Endothelial cell of umbilical vein (primary cell): ENCODE measurements around the gene MC4R. TPM values are rescaled to one million over a fixed set of nuclear protein-coding genes. Genes with fewer than 3 reads are reported as not detected.

Source experiments
- BruUV-seq: library from RNA; stranded (reverse); fragments of 400-500 nt; replicated peaks from 2 replicates; lab custom pipeline; 2021; lab: Mats Ljungman, UMichigan
- CTCF ChIA-PET: fragments of 300-600, 350-600 bp; sonication (Branson Sonifier 250); formaldehyde crosslinking; loops from one replicate; lab custom pipeline; 2021; ENCODE audit warnings: antibody characterized with exemption, inconsistent platforms; lab: Charles Lee
- POLR2A ChIA-PET: fragments of 300-600, 350-600 bp; sonication (Branson Sonifier 250); formaldehyde crosslinking; loops from one replicate; lab custom pipeline; 2021; ENCODE audit warnings: antibody characterized with exemption, inconsistent platforms; lab: Charles Lee
- DNase-seq: peaks from one replicate; pipeline ENCODE4 v3.0.0-alpha.2; 2011; ENCODE audit warnings: low read depth, low spot score
- FAIRE-seq: peaks from 2 replicates; lab custom pipeline; 2011; peaks lifted over from hg19 to GRCh38; lab: Jason Lieb, UNC
- H2AFZ ChIP-seq: 2 replicates; pipeline ENCODE4 v1.6.0; 2012; ENCODE audit warnings: low read depth, low read length, control low read depth, inconsistent platforms
- H3K27ac ChIP-seq: 2 replicates; pipeline ENCODE4 v1.5.1; 2011; ENCODE audit warnings: low read depth, mild to moderate bottlenecking, control low read depth, low read length, moderate library complexity; ENCODE audit not compliant: insufficient read depth
- H3K27me3 ChIP-seq, 2 experiments: 2 replicates each; pipeline versions ENCODE4 v1.6.0 to v1.6.1; 2011; ENCODE audit warnings: low read length in 2 of 2, mixed read lengths in 1 of 2; ENCODE audit not compliant: control insufficient read depth in 2 of 2, insufficient read depth in 2 of 2
- H3K36me3 ChIP-seq, 2 experiments: 2 replicates in 1 of 2; 3 replicates in 1 of 2; pipeline ENCODE4 v1.5.1; 2011; ENCODE audit warnings: low read length in 2 of 2, mild to moderate bottlenecking in 1 of 2, moderate library complexity in 1 of 2; ENCODE audit not compliant: control insufficient read depth in 2 of 2, insufficient read depth in 2 of 2; ENCODE audit errors: extremely low read depth in 1 of 2
- H3K4me1 ChIP-seq: 3 replicates; pipeline ENCODE4 v1.5.1; 2011; ENCODE audit warnings: mild to moderate bottlenecking, low read length; ENCODE audit not compliant: control insufficient read depth, insufficient read depth; ENCODE audit errors: extremely low read depth
- H3K4me2 ChIP-seq: 2 replicates; pipeline ENCODE4 v1.6.1; 2011; ENCODE audit warnings: low read length, control low read depth, mixed read lengths; ENCODE audit not compliant: insufficient read depth
- H3K4me3 ChIP-seq, 3 experiments: fragments of 200-600 bp in 1 of 3; sonication (generic), shearing (Covaris generic) in 1 of 3; replicated peaks in 1 of 3; 2 replicates each; pipeline ENCODE4 v1.5.1; 2011 to 2016; ENCODE audit warnings: control low read depth in 3 of 3, low read length in 3 of 3, mild to moderate bottlenecking in 2 of 3, inconsistent platforms in 1 of 3, low read depth in 1 of 3, moderate library complexity in 1 of 3; ENCODE audit not compliant: insufficient read depth in 1 of 3
- H3K79me2 ChIP-seq: 2 replicates; pipeline ENCODE4 v1.6.0; 2012; ENCODE audit warnings: low read length, inconsistent platforms; ENCODE audit not compliant: control insufficient read depth, insufficient read depth
- H3K9ac ChIP-seq: replicated peaks from 2 replicates; pipeline ENCODE3; 2011; ENCODE audit warnings: low read length, control low read depth; ENCODE audit not compliant: insufficient read depth; ENCODE audit errors: extremely low read depth
- H3K9me1 ChIP-seq: replicated peaks from 3 replicates; pipeline ENCODE4 v1.6.0; 2011; ENCODE audit warnings: mild to moderate bottlenecking, low read length; ENCODE audit not compliant: control insufficient read depth, insufficient read depth; ENCODE audit errors: extremely low read depth
- H3K9me3 ChIP-seq: replicated peaks from 2 replicates; pipeline ENCODE4 v1.5.1; 2012; ENCODE audit warnings: low read length, inconsistent platforms; ENCODE audit not compliant: control insufficient read depth, insufficient read depth
- H4K20me1 ChIP-seq: replicated peaks from 2 replicates; pipeline ENCODE3; 2011; ENCODE audit warnings: mild to moderate bottlenecking, low read length; ENCODE audit not compliant: control insufficient read depth, insufficient read depth; ENCODE audit errors: extremely low read depth
- EZH2 ChIP-seq: IDR thresholded peaks from 2 replicates; pipeline ENCODE4 v1.6.1; 2012; ENCODE audit warnings: borderline replicate concordance, low read depth, mild to moderate bottlenecking, moderate library complexity, low read length, inconsistent platforms; ENCODE audit not compliant: severe bottlenecking
- JUN ChIP-seq: IDR thresholded peaks from 2 replicates; pipeline ENCODE4 v1.6.1; 2011; ENCODE audit warnings: borderline replicate concordance, low read depth; ENCODE audit not compliant: insufficient read length, insufficient read depth
- POLR2A ChIP-seq: IDR thresholded peaks from 2 replicates; pipeline ENCODE4 v1.6.1; 2012; ENCODE audit warnings: low read depth, mild to moderate bottlenecking, control low read depth, low read length
- POLR2AphosphoS5 ChIP-seq: IDR thresholded peaks from 2 replicates; pipeline ENCODE4 v1.6.1; 2012; ENCODE audit warnings: low read depth, mild to moderate bottlenecking, control low read depth, low read length, moderate library complexity; ENCODE audit not compliant: insufficient read depth
- dilution Hi-C: fragments of 300-500 bp; cut with MboI; formaldehyde crosslinking; loops from one replicate; pipeline ENCODE4 v1.15.0; 2019; ENCODE audit warnings: low sequenced_read_pairs; ENCODE audit not compliant: extremely low pct_ligation_motif_present
- intact Hi-C: fragments of 100-400 bp; cut with micrococcal nuclease; formaldehyde crosslinking; loops from one replicate; pipeline ENCODE4 v1.10.0; 2022
- polyA plus RNA-seq, 4 experiments: library from polyadenylated mRNA; depleted of rRNA in 3 of 4; stranded (reverse) in 3 of 4; unstranded in 1 of 4; fragments of >200 nt; gene quantifications; 2 replicates each; pipeline versions ENCODE4 v1.2.1 to v1.2.3, GENCODE V29; 2011 to 2012; ENCODE audit warnings: missing spikeins in 1 of 4
- total RNA-seq: library from RNA; stranded (reverse); gene quantifications from 2 replicates; pipeline ENCODE4 v1.2.3, GENCODE V29; 2021
- TF ChIP-seq, protein P1 (sequence below): IDR thresholded peaks from 2 replicates; pipeline ENCODE4 v1.6.1; 2011; ENCODE audit not compliant: insufficient read depth, insufficient read length

MC4R gene
- total and polyA plus RNA-seq, 2 donors (not counting 3 experiments of a cell fraction or from before 2014, with no cell fraction given) = not detected

DNA sequence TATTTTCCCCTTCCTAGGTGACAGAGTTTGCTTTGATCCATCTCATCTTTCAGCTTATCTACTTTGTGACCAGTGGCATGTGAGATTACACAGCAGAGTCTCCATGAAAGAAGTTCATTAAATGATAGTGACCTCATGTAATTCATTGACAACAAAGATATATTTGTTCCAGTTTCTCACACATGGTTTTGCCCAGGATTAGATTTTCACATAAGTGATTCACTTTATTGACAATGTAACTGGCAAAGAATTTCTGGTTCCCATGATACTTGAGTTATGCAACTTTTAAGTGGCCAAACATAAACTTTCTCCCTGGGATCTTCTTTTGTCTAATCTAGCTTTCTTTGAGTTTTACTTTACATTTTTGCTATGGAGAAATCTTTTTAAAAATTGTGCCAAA is 50.0 kb downstream of the MC4R start:
- Histone ChIP-seq H3K27me3 (no peaks in the 10 kb centered on the region), H3K9me3 (no peaks in the 10 kb centered on the region), H2AFZ (no peak overlapping the region), H3K9me1 (no peaks in the 10 kb centered on the region), H3K4me3 (no peak overlapping the region), H3K4me1 (no peaks in the 10 kb centered on the region), H3K79me2 (no peaks in the 10 kb centered on the region), H3K9ac (no peak overlapping the region), H3K36me3 (no peaks in the 10 kb centered on the region), H3K4me2 (no peak overlapping the region), H3K27ac (no peak overlapping the region), H4K20me1 (no peaks in the 10 kb centered on the region)
- no TSS peak for BruUV-seq
- POLR2A ChIA-PET = no interaction called here
- DNase-seq = no peak
- CTCF ChIA-PET = no interaction called here
- intact Hi-C loops (no loop called here), dilution Hi-C loops (no loop called here)
- TF ChIP-seq EZH2 (no peak), POLR2AphosphoS5 (no peak), POLR2A (no peak), JUN (no peak)
- TF ChIP-seq, protein P1, sequence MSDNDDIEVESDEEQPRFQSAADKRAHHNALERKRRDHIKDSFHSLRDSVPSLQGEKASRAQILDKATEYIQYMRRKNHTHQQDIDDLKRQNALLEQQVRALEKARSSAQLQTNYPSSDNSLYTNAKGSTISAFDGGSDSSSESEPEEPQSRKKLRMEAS = no peak
- no peak for FAIRE-seq
